ENCODE results near the gene GAL3ST1. TPM values are rescaled to one million over a fixed set of nuclear protein-coding genes. Genes with fewer than 3 reads are reported as not detected.

GAL3ST1 gene
- total and polyA plus RNA-seq, 2 of the 8 experiments (the other 6 are each of a cell fraction or from before 2014, with no cell fraction given) = 11.0 to 32.5 TPM

- no peak overlapping the region for H4K8ac ChIP-seq (ENCODE audit: extremely low read depth, insufficient read depth, low read length)
- no peak overlapping the region for H3K4me3 ChIP-seq (ENCODE audit: extremely low read depth in 1 of 4, insufficient read depth in 2 of 4, low read depth in 3 of 4, low read length in 4 of 4)
- H4K91ac ChIP-seq (replicated peaks; ENCODE audit: insufficient read length, low read length) = no peak overlapping the region
- no peak overlapping the region for H2BK15ac ChIP-seq (ENCODE audit: low read length)
- FAIRE-seq (no peak), DNase-seq (ENCODE audit: low read depth in 1 of 2, low spot score in 2 of 2) (no peak)
- no peak overlapping the region for H2BK20ac ChIP-seq (ENCODE audit: low read length)
- CTCF ChIA-PET (ENCODE audit: partially characterized antibody) = interaction anchor here (0.6 kb wide), 1 partner anchor 228 kb away, joined by 3 read pairs; no protein-coding TSS in a partner anchor
- H2BK12ac ChIP-seq (ENCODE audit: low read depth, low read length) = no peak overlapping the region
- no peak overlapping the region for H3K18ac ChIP-seq (ENCODE audit: extremely low read depth, low read length)
- H3K23ac ChIP-seq (ENCODE audit: insufficient read length) = no peak overlapping the region
- H2AFZ ChIP-seq (ENCODE audit: low read length) = no peak overlapping the region
- no peaks in the 10 kb centered on the region for H3K79me1 ChIP-seq (ENCODE audit: low read depth, low read length)
- H3K79me2 ChIP-seq (ENCODE audit: control insufficient read depth in 1 of 2, insufficient read depth in 2 of 2, low read length in 2 of 2) = no peaks in the 10 kb centered on the region
- no peaks in the 10 kb centered on the region for H3K9me3 ChIP-seq (ENCODE audit: insufficient read depth in 2 of 2, low read depth in 1 of 2, low read length in 1 of 2)
- WGBS, 2 experiments (ENCODE audit: extremely low coverage in 1 of 2, insufficient coverage in 1 of 2, insufficient read length in 1 of 2, insufficient replicate concordance in 2 of 2, low coverage in 1 of 2, low lambda C conversion rate in 2 of 2, missing lambda C conversion rate in 1 of 2) = 83% methylated on average over 4 of the region's 4 CpGs; no CpG with 5 or more reads in 1 of the 2 experiments
- POLR2A ChIA-PET (ENCODE audit: partially characterized antibody) = no interaction called here
- H3K4ac ChIP-seq (replicated peaks; ENCODE audit: insufficient read length, low read depth, low read length) = no peak overlapping the region
- no peak overlapping the region for H3K27ac ChIP-seq (ENCODE audit: low read depth, low read length)
- no peak overlapping the region for H3K4me2 ChIP-seq (ENCODE audit: insufficient read depth in 1 of 2, low read depth in 2 of 2, low read length in 2 of 2)
- no peak overlapping the region for H2AK5ac ChIP-seq (ENCODE audit: low read depth, low read length)
- peaks cover 0 to 4% (median 0%) of the 10 kb centered on the region in 4 experiments; a peak in 3 of 7 replicates for H3K4me1 ChIP-seq (replicated peaks in 1 of 4; ENCODE audit: control insufficient read depth in 3 of 4, insufficient read depth in 4 of 4, low read length in 3 of 4)
- H3K27me3 ChIP-seq (replicated peaks in 1 of 4; ENCODE audit: control insufficient read depth in 3 of 4, extremely low read depth in 1 of 4, insufficient read depth in 3 of 4, low read length in 3 of 4) = no peaks in the 10 kb centered on the region
- TF ChIP-seq CBX8 (IDR thresholded peaks at IDR 0.05; ENCODE audit: borderline replicate concordance, low read depth, low read length) (no peak), RXRA (IDR thresholded peaks at IDR 0.05; ENCODE audit: insufficient read depth, low read depth, low read length) (no peak), ASH2L (IDR thresholded peaks at IDR 0.05; ENCODE audit: low read length) (no peak), SP4 (IDR thresholded peaks at IDR 0.05; ENCODE audit: low read length) (no peak), CTBP2 (IDR thresholded peaks at IDR 0.05; ENCODE audit: borderline replicate concordance, insufficient read depth, insufficient read length, low read length) (no peak), JUN (IDR thresholded peaks at IDR 0.05; ENCODE audit: low read depth, low read length) (no peak), TAF1 (IDR thresholded peaks at IDR 0.05; ENCODE audit: low read depth, low read length) (no peak), YY1 (IDR thresholded peaks at IDR 0.05; ENCODE audit: low read depth, low read length) (no peak), PHF8 (conservative IDR thresholded peaks at IDR 0.05; ENCODE audit: low read depth, low read length) (no peak)
- H3K56ac ChIP-seq (replicated peaks; ENCODE audit: insufficient read length, low read depth, low read length) = no peak overlapping the region
- H2BK5ac ChIP-seq (ENCODE audit: low read depth, low read length) = no peak overlapping the region
- no peaks in the 10 kb centered on the region for H3K36me3 ChIP-seq (ENCODE audit: control insufficient read depth in 2 of 4, insufficient read depth in 4 of 4, low read length in 3 of 4)
- no peak overlapping the region for H3K9ac ChIP-seq (replicated peaks in 1 of 4; ENCODE audit: extremely low read depth in 1 of 4, low read depth in 3 of 4, low read length in 3 of 4)
- no peak overlapping the region for H4K5ac ChIP-seq (ENCODE audit: insufficient read length, low read depth, low read length)
- H4K20me1 ChIP-seq (replicated peaks in 1 of 2; ENCODE audit: control insufficient read depth in 1 of 2, insufficient read depth in 2 of 2, low read length in 2 of 2) = peaks cover 0 to 1% of the 10 kb centered on the region in 2 experiments
- H3K23me2 ChIP-seq (ENCODE audit: low read depth, low read length) = no peaks in the 10 kb centered on the region
- H3K14ac ChIP-seq (ENCODE audit: insufficient read length) = no peak overlapping the region
- no peak overlapping the region for H2BK120ac ChIP-seq (replicated peaks; ENCODE audit: low read depth, low read length)
Observed at GRCh38 chr22:30535182-30535581, 39.3 kb downstream of the GAL3ST1 start.

Data from H1 (cell line).